Kidney tubule cell (primary cell): ENCODE results near the gene METAP1D.
"Not testable (repeated sequence)": the region's sequence is repeated elsewhere in the genome, so short reads cannot be mapped to it uniquely, and the experiment has no call there.

ENCODE experiments used
- DNase-seq: peaks from one replicate; pipeline ENCODE4 v3.0.0-alpha.2; 2018; ENCODE audit warnings: low spot score

The METAP1D gene

DNA sequence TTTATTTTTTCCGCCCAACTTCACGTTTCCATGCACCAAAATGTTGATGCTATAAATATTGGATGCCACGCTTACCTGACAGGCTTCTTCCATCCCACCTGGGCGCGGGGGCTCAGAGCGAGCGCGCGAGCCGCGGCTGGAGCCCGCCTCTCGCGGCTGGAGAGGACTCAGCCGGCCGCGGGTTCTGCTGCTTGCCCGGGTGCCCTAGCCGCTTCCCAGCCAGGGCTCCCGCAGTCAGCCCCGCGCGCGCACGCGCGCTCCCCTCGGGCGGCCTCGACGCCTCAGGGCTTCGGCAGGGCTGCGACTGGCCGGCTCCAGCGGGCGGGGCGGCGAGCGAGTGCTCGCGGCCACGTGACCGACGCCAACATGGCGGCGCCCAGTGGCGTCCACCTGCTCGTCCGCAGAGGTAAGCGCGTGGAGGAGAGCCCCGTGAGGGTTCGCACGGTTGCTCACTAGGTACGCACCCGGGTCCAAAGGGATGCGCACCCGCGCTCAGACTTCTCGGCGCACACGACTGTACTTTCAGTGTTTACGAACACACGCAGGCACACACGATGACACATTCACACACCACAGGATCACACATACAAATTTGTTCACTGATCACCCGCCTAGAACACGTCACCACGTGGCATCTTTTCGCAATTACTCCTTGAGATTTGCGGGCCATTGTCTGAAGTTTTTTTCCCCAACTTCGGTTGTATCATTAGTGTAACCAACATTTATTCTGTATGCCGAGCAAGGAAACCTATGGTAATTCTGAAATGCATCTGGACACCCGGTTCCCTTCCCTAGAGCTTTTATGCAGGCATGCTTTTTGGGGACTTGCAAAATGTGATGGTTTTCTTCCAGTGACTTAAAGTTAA is at the start of gene METAP1D:
TSS of gene METAP1D (plus strand) at position 350 of the 866 bp plus-strand sequence. CDS start at position 367, 17 bp downstream.
- peak; percentile 94 for DNase-seq

GRCh38 chr2:171952276-171952675 is 47.5 kb upstream of the METAP1D start:
- no peak for DNase-seq

- no peak for DNase-seq
Measured at GRCh38 chr2:171952748-171953147, 47.0 kb upstream of the METAP1D start.

DNA sequence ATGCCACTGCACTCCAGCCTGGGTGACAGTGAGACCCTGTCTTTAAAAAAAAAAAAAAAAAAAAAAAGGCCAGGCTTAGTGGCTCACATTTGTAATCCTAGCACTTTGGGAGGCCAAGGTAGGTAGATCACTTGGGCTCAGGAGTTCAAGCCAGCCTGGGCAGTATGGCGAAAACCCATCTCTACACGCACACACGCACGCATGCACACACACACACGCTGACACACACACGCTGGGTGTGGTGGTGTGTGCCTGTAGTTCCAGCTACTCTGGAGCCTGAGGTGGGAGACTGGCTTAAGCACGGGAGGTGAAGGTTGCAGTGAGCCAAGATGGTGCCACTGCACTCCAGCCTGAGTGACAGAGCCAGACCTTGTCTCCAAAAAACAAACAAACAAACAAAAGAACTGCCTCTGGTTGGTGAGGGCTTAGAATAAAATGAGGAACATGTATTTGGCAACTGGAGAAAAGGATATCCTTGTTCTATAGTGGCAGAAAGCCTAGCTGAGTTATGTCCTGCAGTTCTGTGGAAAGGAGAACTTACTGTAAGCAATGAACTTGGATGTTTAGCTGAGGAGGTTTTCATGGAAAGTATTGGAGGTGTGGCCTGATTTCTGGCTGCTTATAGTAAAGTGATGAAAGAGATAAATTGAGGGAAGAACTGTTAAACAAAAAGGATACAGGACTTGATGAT is 43.5 kb upstream of the METAP1D start:
- no peak for DNase-seq

GRCh38 chr2:171957061-171957460 is 42.7 kb upstream of the METAP1D start:
- DNase-seq: peak; percentile 16

DNA sequence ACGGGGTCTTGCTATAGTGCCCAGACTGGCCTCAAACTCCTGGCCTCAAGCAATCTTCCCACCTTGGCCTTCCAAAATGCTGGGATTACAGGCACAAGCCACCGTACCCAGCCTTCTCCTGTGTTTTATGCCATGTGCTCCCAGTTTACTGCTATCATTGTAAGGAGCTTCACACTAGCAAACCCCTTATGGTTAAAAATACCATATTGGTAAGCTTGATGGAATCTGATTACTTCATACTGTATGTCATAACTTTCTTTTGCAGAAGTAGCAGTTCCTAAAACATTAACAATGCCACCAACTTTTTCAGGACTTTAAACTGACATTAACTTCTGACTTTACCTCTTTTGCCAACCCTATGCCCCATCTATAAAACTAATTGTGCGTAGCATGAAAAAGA is 41.3 kb upstream of the METAP1D start:
- DNase-seq: peak; percentile 37

GRCh38 chr2:171959998-171960397 is 39.8 kb upstream of the METAP1D start:
- no peak for DNase-seq

GRCh38 chr2:171960570-171960969 is 39.2 kb upstream of the METAP1D start:
- no peak for DNase-seq

DNA sequence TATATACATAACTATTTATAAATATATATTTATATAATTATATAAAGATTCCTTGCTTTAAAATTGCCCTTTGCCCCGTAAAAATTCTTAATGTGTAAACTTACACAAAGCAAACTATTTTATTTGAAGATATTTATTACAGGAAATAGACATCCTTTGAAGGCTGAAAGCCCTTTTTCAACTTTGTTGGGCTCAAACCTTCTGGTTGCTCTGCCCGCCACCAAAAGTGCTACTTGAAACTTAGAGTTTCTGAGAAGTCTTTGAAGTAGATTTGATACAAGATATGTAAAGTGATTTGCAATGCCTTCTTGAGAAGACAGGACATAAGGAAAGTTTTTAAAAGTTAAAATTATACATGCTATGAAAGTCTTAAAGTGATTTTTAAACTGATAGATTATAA is 36.6 kb upstream of the METAP1D start:
- no peak for DNase-seq

DNA sequence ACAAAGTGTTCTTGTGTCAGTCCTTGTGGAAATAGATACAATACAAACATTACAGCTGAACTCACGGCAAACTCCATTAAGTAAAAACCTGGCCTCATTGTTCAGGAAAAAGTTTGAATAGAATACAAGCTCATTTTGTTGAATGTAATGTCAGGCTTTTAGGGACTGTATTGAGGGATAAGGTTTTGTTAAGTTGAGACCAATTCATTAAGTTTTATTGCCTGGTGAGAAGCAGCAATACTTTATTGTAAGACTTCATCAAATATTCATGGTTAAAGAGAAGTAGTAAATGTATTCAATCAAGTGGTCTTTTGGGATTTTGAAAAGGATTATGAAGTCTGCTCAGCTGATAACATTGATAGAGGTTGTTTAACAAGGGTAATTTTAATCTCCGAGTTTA is 35.4 kb upstream of the METAP1D start:
- no peak for DNase-seq

- DNase-seq: no peak
Measured at GRCh38 chr2:171965238-171965637, 34.5 kb upstream of the METAP1D start.

DNA sequence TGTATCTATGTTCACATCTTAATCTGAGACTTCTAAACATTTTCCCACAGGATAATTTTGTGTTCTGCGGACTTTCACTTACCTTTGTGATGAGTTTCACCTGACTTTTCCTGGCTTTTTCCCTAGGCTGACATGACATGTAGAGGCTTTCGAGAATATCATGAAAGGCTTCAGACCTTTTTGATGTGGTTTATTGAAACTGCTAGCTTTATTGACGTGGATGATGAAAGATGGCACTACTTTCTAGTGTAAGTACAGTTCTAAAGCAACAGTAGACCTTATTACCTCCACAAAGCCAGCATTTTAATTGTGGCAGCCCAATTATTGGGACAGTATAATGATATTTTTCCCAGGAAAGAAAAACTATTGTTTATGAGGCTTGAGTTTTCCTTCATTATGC is 34.1 kb upstream of the METAP1D start:
- no peak for DNase-seq

- DNase-seq: no peak
Measured at GRCh38 chr2:171966235-171966634, 33.5 kb upstream of the METAP1D start.

DNA sequence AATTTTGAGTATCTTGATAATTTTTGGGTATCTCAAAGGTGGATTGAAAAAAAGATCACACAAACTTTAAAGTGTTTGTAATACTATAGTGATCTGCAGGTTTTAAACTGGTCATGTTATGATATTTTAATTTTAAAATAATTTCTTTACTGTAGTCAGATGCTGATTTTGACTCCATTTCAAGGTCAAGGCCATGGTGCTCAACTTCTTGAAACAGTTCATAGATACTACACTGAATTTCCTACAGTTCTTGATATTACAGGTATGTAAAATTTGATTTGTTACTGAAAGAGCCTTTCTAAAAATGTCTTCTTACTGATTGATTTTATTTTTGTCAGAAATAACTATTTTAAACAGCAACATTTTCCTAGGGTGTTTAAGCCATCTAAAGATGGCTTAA is 33.1 kb upstream of the METAP1D start:
- no peak for DNase-seq

GRCh38 chr2:171968509-171968908 is 31.2 kb upstream of the METAP1D start:
- DNase-seq: no peak

GRCh38 chr2:171972329-171972982 is 27.3 kb upstream of the METAP1D start:
- DNase-seq: peak; percentile 36

DNA sequence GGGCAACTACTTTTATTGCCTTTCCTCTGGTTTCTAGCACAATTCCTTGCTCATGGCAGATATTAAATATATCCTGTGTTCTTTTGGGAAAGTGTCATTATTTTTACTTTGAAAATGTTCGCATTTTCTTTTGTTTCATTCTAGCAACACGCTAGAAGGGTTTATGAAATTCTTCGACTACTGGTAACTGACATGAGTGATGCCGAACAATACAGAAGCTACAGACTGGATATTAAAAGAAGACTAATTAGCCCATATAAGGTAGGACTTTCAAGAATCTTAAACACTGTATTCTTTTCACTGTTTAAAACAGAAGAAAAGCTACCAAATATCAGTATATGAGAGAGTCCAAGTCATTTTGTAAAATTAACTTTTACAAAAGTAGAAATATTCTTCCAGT is 20.6 kb upstream of the METAP1D start:
- DNase-seq: no peak

GRCh38 chr2:171983924-171984323 is 15.8 kb upstream of the METAP1D start:
- not testable (repeated sequence) for DNase-seq

GRCh38 chr2:171985076-171985475 is 14.7 kb upstream of the METAP1D start:
- DNase-seq: no peak

- no peak for DNase-seq
Measured at GRCh38 chr2:171986778-171987177, 13.0 kb upstream of the METAP1D start.

GRCh38 chr2:171991027-171991426 is 8.7 kb upstream of the METAP1D start:
- peak; percentile 13 for DNase-seq

DNA sequence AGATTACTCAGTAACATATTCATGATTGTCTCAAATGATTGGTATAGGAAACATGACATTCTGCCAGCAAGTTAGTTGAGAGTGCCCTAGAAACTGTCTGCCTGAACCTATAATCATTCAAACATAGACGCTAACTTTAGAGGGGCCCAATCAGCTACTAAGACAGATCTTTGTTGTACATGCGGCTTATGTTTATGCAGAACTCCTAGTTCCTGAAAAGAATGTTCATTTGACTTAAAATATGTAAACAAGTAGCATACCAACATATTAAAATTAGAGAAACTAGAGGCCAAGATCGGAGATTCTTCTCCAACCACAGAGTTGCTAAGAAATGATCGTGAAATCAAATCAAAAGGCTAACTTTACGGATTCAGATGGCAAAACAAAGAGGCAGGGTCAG is 4.2 kb upstream of the METAP1D start:
- no peak for DNase-seq

- DNase-seq: no peak
Measured at GRCh38 chr2:171996021-171996420, 3.7 kb upstream of the METAP1D start.
